K562 (cell line): ENCODE data around the gene TRAF3.

Source experiments
- DACH1 ChIP-seq: fragments of 450-650 bp; IDR thresholded peaks from 2 replicates; pipeline ENCODE4 v1.6.1; 2018; ENCODE audit not compliant: partially characterized antibody
- MLX ChIP-seq, 2 experiments: fragments of 450-650 bp in 1 of 2; sonication (generic) in 1 of 2; formaldehyde crosslinking; conservative IDR thresholded peaks; 2 replicates each; pipeline versions ENCODE4 v1.4.0 to v1.8.1; 2020 to 2022; ENCODE audit warnings: mild to moderate bottlenecking in 1 of 2, missing genetic modification reagents in 1 of 2
- ZBTB26 ChIP-seq: fragments of 450-650 bp; formaldehyde crosslinking; IDR thresholded peaks from 2 replicates; pipeline ENCODE4 v1.4.0; 2022; ENCODE audit warnings: missing genetic modification characterization

GRCh38 chr14:102774391-102775153, 2.7 kb upstream of the TRAF3 start:
- no peak for TF ChIP-seq MLX (CRISPR knock-in tag; conservative IDR thresholded peaks at IDR 0.05)
- no peak for TF ChIP-seq ZBTB26 (CRISPR knock-in tag)
- no peak for TF ChIP-seq DACH1
